SK-N-SH (cell line): ENCODE measurements around the gene LMO2. TPM values are rescaled to one million over a fixed set of nuclear protein-coding genes. Genes with fewer than 3 reads are reported as not detected.

Experiments
- CTCF ChIA-PET: fragments of 300-600, 350-600 bp; formaldehyde crosslinking; extraction: SDS; loops from one replicate; lab custom pipeline; 2021; lab: Yijun Ruan, JAX
- POLR2A ChIA-PET: fragments of 350-600 bp; sonication (Branson Sonifier 250); formaldehyde crosslinking; extraction: SDS; loops from one replicate; lab custom pipeline; 2020; ENCODE audit warnings: antibody characterized with exemption, inconsistent platforms; lab: Yijun Ruan, JAX
- DNase-seq: peaks from one replicate; pipeline ENCODE4 v3.0.0; 2012
- H2AFZ ChIP-seq: fragments of 200-600 bp; sonication (generic); 2 replicates; pipeline ENCODE4 v1.8.1; 2016; ENCODE audit warnings: antibody characterized with exemption, mild to moderate bottlenecking, low read depth
- H3F3A ChIP-seq: fragments of 200-600 bp; sonication (generic); replicated peaks from 2 replicates; pipeline ENCODE3; 2016; ENCODE audit warnings: antibody characterized with exemption, mild to moderate bottlenecking; ENCODE audit not compliant: insufficient read depth
- H3K27ac ChIP-seq, 2 experiments: fragments of 200-500 bp in 1 of 2; fragments of 200-600 bp in 1 of 2; sonication (Bioruptor generic) in 1 of 2; sonication (generic), shearing (Covaris generic) in 1 of 2; 2 replicates each; pipeline versions ENCODE4 v1.5.1 to v1.6.1; 2014 to 2016; ENCODE audit warnings: low read depth in 2 of 2, inconsistent platforms in 1 of 2, low read length in 1 of 2, mild to moderate bottlenecking in 1 of 2, mixed read lengths in 1 of 2
- H3K27me3 ChIP-seq: fragments of 200-600 bp; sonication (generic), shearing (Covaris generic); 2 replicates; pipeline ENCODE4 v1.6.1; 2016; ENCODE audit warnings: mixed run types; ENCODE audit not compliant: insufficient read depth
- H3K36me3 ChIP-seq, 2 experiments: fragments of 200-500 bp in 1 of 2; fragments of 200-600 bp in 1 of 2; sonication (Bioruptor generic) in 1 of 2; sonication (generic) in 1 of 2; replicated peaks in 1 of 2; 2 replicates each; pipeline versions ENCODE3 to v1.5.1; 2014 to 2016; ENCODE audit warnings: low read length in 1 of 2, mild to moderate bottlenecking in 1 of 2; ENCODE audit not compliant: insufficient read depth in 2 of 2, control insufficient read depth in 1 of 2
- H3K4me1 ChIP-seq, 2 experiments: fragments of 200-500 bp in 1 of 2; fragments of 200-600 bp in 1 of 2; sonication (Bioruptor generic) in 1 of 2; sonication (generic), shearing (Covaris generic) in 1 of 2; 2 replicates each; pipeline versions ENCODE4 v1.5.1 to v1.6.1; 2014 to 2016; ENCODE audit warnings: low read depth in 1 of 2, low read length in 1 of 2, mixed run types in 1 of 2; ENCODE audit not compliant: insufficient read depth in 2 of 2, control insufficient read depth in 1 of 2
- H3K4me2 ChIP-seq: fragments of 200-600 bp; sonication (generic), shearing (Covaris generic); 2 replicates; pipeline ENCODE4 v1.6.1; 2017; ENCODE audit warnings: mixed run types
- H3K4me3 ChIP-seq, 2 experiments: fragments of 200-500 bp in 1 of 2; fragments of 200-600 bp in 1 of 2; sonication (Bioruptor generic) in 1 of 2; sonication (generic), shearing (Covaris generic) in 1 of 2; 2 replicates each; pipeline versions ENCODE4 v1.5.1 to v1.8.1; 2014 to 2016; ENCODE audit warnings: low read depth in 2 of 2, inconsistent platforms in 1 of 2, low read length in 1 of 2, mild to moderate bottlenecking in 1 of 2, mixed read lengths in 1 of 2, moderate library complexity in 1 of 2
- H3K79me2 ChIP-seq: fragments of 200-600 bp; sonication (generic); 2 replicates; pipeline ENCODE4 v1.8.1; 2017; ENCODE audit warnings: mild to moderate bottlenecking; ENCODE audit not compliant: insufficient read depth
- H3K9ac ChIP-seq: fragments of 200-600 bp; sonication (generic); 2 replicates; pipeline ENCODE4 v1.6.1; 2017; ENCODE audit warnings: mixed run types
- H3K9me2 ChIP-seq: fragments of 200-600 bp; sonication (generic); 2 replicates; pipeline ENCODE4 v1.6.1; 2017; ENCODE audit warnings: mixed run types
- H3K9me3 ChIP-seq: fragments of 200-600 bp; sonication (generic); 2 replicates; pipeline ENCODE4 v1.6.1; 2017; ENCODE audit warnings: mixed run types, mild to moderate bottlenecking, moderate library complexity
- H4K20me1 ChIP-seq: fragments of 200-600 bp; sonication (generic); 2 replicates; pipeline ENCODE4 v1.6.1; 2017; ENCODE audit warnings: mild to moderate bottlenecking, mixed run types; ENCODE audit not compliant: insufficient read depth
- CTCF ChIP-seq: fragments of 200-600 bp; sonication (generic); IDR thresholded peaks from 2 replicates; pipeline ENCODE4 v1.6.1; 2017; ENCODE audit warnings: antibody characterized with exemption, mild to moderate bottlenecking, moderate library complexity
- FOSL2 ChIP-seq: IDR thresholded peaks from 2 replicates; pipeline ENCODE4 v1.4.0; 2012; ENCODE audit warnings: low read depth, mild to moderate bottlenecking, moderate library complexity, borderline replicate concordance
- FOXJ3 ChIP-seq: sonication (generic); formaldehyde crosslinking; IDR thresholded peaks from 2 replicates; pipeline ENCODE4 v1.5.1; 2020; ENCODE audit warnings: mild to moderate bottlenecking, missing genetic modification reagents
- FOXM1 ChIP-seq: IDR thresholded peaks from 2 replicates; pipeline ENCODE4 v1.4.0; 2012; ENCODE audit warnings: low read depth, mild to moderate bottlenecking
- GATA2 ChIP-seq: sonication (generic); formaldehyde crosslinking; IDR thresholded peaks from 2 replicates; pipeline ENCODE4 v1.5.0; 2020; ENCODE audit warnings: mild to moderate bottlenecking, missing genetic modification reagents
- IRF3 ChIP-seq: fragments of 150-350 bp; IDR thresholded peaks from 2 replicates; pipeline ENCODE4 v1.6.1; 2016; ENCODE audit warnings: mild to moderate bottlenecking, low read depth, low read length
- MEF2A ChIP-seq: IDR thresholded peaks from 2 replicates; pipeline ENCODE4 v1.4.0; 2012; ENCODE audit warnings: low read depth, borderline replicate concordance
- NRF1 ChIP-seq: IDR thresholded peaks from 2 replicates; pipeline ENCODE4 v1.6.1; 2012; ENCODE audit warnings: low read depth, mild to moderate bottlenecking, low read length
- PBX3 ChIP-seq: IDR thresholded peaks from 2 replicates; pipeline ENCODE4; 2012
- RCOR1 ChIP-seq: fragments of 150-350 bp; IDR thresholded peaks from 2 replicates; pipeline ENCODE4 v1.6.1; 2017; ENCODE audit warnings: antibody characterized with exemption, low read length
- RFX5 ChIP-seq: IDR thresholded peaks from 2 replicates; pipeline ENCODE4 v1.6.1; 2012; ENCODE audit warnings: mild to moderate bottlenecking, improper control_type of control experiment, low read length
- RXRA ChIP-seq: IDR thresholded peaks from 2 replicates; pipeline ENCODE4 v1.4.0; 2012; ENCODE audit warnings: low read depth, mild to moderate bottlenecking, borderline replicate concordance
- SIN3A ChIP-seq: IDR thresholded peaks from 2 replicates; pipeline ENCODE4 v1.6.1; 2012; ENCODE audit warnings: low read depth, mild to moderate bottlenecking, low read length, moderate library complexity, borderline replicate concordance
- TAF1 ChIP-seq: IDR thresholded peaks from 2 replicates; pipeline ENCODE4 v1.6.1; 2012; ENCODE audit warnings: low read depth, mild to moderate bottlenecking, low read length, moderate library complexity, borderline replicate concordance
- TCF12 ChIP-seq: IDR thresholded peaks from 2 replicates; pipeline ENCODE4 v1.4.0; 2012
- USF1 ChIP-seq: IDR thresholded peaks from 2 replicates; pipeline ENCODE4 v1.4.0; 2012; ENCODE audit warnings: low read depth, borderline replicate concordance
- WGBS: methylation state at CpG from one replicate; pipeline ENCODE4 v1.1.6; 2017; ENCODE audit warnings: low lambda C conversion rate; 5-methylcytosine and 5-hydroxymethylcytosine counted together
- polyA plus RNA-seq, 3 experiments: library from polyadenylated mRNA; depleted of rRNA; stranded (reverse); fragments of >200 nt; gene quantifications; 2 replicates each; pipeline ENCODE4 v1.2.3, GENCODE V29; 2012

The LMO2 gene
- polyA plus RNA-seq, 1 of the 3 experiments (the other 2 are of a cell fraction) = 0.05 TPM

GRCh38 chr11:33857933-33858371 lies 33.9 kb downstream of the LMO2 start (continued):
- no peak for TF ChIP-seq NRF1
- TF ChIP-seq SIN3A = no peak
- TF ChIP-seq FOXJ3 (CRISPR knock-in tag) = no peak
- TF ChIP-seq TAF1 = no peak
- TF ChIP-seq IRF3 = no peak
- no peak for TF ChIP-seq RFX5
- TF ChIP-seq RXRA = no peak
- TF ChIP-seq, all 33 proteins: peak for 3

- H3K27me3 ChIP-seq = peaks cover 51% of the 10 kb centered on the region
- H3K27ac ChIP-seq = no peak overlapping the region
- H3K4me1 ChIP-seq = peaks cover 0 to 5% of the 10 kb centered on the region in 2 experiments; a peak in 1 of 4 replicates
- no peak overlapping the region for H2AFZ ChIP-seq
- no peak for DNase-seq
- 22% methylated on average over 2 of the region's 2 CpGs for WGBS
- H3F3A ChIP-seq = no peaks in the 10 kb centered on the region
- ChIA-PET CTCF (interaction anchor here (0.9 to 3.9 kb wide), 4 partner anchors 11 to 133 kb away, joined by 3 to 61 read pairs (median 40); no protein-coding TSS in a partner anchor), POLR2A (no interaction called here)
- TF ChIP-seq USF1 (no peak), RCOR1 (no peak), MEF2A (no peak), TCF12 (no peak), GATA2 (CRISPR knock-in tag) (no peak), FOSL2 (no peak), CTCF (no peak), SIN3A (no peak), FOXM1 (no peak), PBX3 (no peak)
- no peak overlapping the region for H3K4me3 ChIP-seq
- H3K4me2 ChIP-seq = no peak overlapping the region
- H4K20me1 ChIP-seq = no peaks in the 10 kb centered on the region
- no peaks in the 10 kb centered on the region for H3K36me3 ChIP-seq
- H3K9me3 ChIP-seq = no peaks in the 10 kb centered on the region
- H3K9ac ChIP-seq = no peak overlapping the region
- H3K79me2 ChIP-seq = no peaks in the 10 kb centered on the region
- no peaks in the 10 kb centered on the region for H3K9me2 ChIP-seq
Observed at GRCh38 chr11:33855500-33855899, 36.4 kb downstream of the LMO2 start.
